Naive B cell (primary cell): ENCODE data around the gene SERPINB1. TPM values are rescaled to one million over a fixed set of nuclear protein-coding genes. Genes with fewer than 3 reads are reported as not detected.
A peak's percentile ranks its signal among the peaks of the same experiment; 100 is the strongest.

Source experiments
- ATAC-seq, 2 donors: fragments of 150-1000 bp; cut with Tn5 transposase; 2 replicates each; pipeline ENCODE4 v1.10.0; 2021; ENCODE audit warnings: low read depth in 2 of 2, mild to moderate bottlenecking in 2 of 2, moderate library complexity in 2 of 2
- DNase-seq: peaks from one replicate; pipeline ENCODE4 v3.0.0; 2022
- H3K27ac Mint-ChIP-seq, 6 donors: one replicate each; pipeline ENCODE4 v1.8.0; 2020 to 2022; ENCODE audit warnings: mild to moderate bottlenecking in 6 of 6, mixed read lengths in 6 of 6, moderate library complexity in 5 of 6, inconsistent platforms in 2 of 6
- H3K27me3 Mint-ChIP-seq, 3 donors: one replicate each; pipeline ENCODE4 v1.8.0; 2021 to 2022; ENCODE audit warnings: mixed read lengths in 3 of 3, mild to moderate bottlenecking in 1 of 3
- H3K36me3 Mint-ChIP-seq, 2 donors: one replicate each; pipeline ENCODE4 v1.8.0; 2020 to 2022; ENCODE audit warnings: mixed read lengths in 2 of 2, inconsistent platforms in 1 of 2, mild to moderate bottlenecking in 1 of 2
- H3K4me1 Mint-ChIP-seq, 3 donors: one replicate each; pipeline ENCODE4 v1.8.0; 2020 to 2022; ENCODE audit warnings: mixed read lengths in 3 of 3, inconsistent platforms in 1 of 3, mild to moderate bottlenecking in 1 of 3, moderate library complexity in 1 of 3
- H3K4me3 Mint-ChIP-seq, 8 donors: one replicate each; pipeline ENCODE4 v1.8.0; 2020 to 2022; ENCODE audit warnings: mild to moderate bottlenecking in 8 of 8, mixed read lengths in 8 of 8, moderate library complexity in 8 of 8, inconsistent platforms in 2 of 8
- H3K9me3 Mint-ChIP-seq, 7 donors: one replicate each; pipeline ENCODE4 v1.8.0; 2020 to 2022; ENCODE audit warnings: mixed read lengths in 7 of 7, mild to moderate bottlenecking in 5 of 7, inconsistent platforms in 2 of 7, moderate library complexity in 1 of 7
- polyA plus RNA-seq, 6 donors: library from polyadenylated mRNA; unstranded; fragments of 300-500 nt; fragmentation: Illumina TruSeq; gene quantifications; one replicate each; pipeline ENCODE4 v1.2.3, GENCODE V29; 2021; ENCODE audit warnings: low read depth in 6 of 6

Gene SERPINB1
- polyA plus RNA-seq, 6 donors from 2014 or later: 84.7 to 107 (median 93.7) TPM

DNA sequence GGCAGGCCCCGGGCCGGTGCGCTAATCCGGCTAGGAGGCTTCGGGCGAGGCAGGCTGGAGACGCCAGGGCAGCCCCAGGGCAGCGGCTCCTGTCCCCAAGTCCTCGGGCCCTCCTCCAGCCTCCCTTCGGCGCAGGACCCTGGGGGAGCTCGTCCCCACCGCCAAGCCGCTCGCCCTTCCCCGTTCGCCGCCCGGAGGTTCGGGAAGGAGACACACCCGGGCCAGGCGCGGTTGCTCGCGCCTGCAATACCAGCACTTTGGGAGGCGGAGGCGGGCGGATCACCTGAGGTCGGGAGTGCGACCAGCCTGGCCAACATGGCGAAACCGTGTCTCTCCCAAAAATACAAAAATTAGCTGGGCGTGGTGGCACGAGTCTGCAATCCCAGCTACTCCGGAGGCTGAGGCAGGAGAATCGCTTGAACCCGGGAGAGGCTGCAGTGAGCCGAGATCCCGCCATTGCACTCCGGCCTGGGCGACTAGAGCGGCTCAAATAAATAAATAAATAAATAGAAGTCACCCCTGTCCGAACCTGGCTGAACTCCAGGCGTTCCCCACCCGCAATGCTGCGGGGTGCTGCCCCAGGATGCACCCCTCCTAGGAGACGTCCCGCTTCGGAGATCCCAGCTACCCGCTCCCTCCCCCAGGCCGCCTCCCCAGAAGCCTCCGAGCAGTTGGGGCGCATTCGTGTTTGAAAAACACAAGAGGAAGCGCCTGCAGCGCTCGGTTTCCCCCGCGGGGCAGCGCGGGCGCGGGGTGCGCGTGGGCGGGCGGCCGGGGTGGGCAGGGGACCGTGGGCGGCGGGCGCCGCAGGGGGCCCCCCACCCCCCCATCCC lies 33.9 kb upstream of the SERPINB1 start:
- Mint-ChIP-seq H3K27me3 (no peaks in the 10 kb centered on the region), H3K4me3 (peak overlapping the region; percentile 86 to 95 (median 91)), H3K9me3 (peaks cover 0 to 14% (median 4%) of the 10 kb centered on the region in 7 donors), H3K27ac (peak overlapping the region; percentile 49 to 97 (median 93)), H3K4me1 (peaks cover 65 to 84% (median 79%) of the 10 kb centered on the region in 3 donors), H3K36me3 (peaks cover 8 to 15% of the 10 kb centered on the region in 2 donors)
- DNase-seq: peak; percentile 76
- peak; percentile 74 to 75 for ATAC-seq

DNA sequence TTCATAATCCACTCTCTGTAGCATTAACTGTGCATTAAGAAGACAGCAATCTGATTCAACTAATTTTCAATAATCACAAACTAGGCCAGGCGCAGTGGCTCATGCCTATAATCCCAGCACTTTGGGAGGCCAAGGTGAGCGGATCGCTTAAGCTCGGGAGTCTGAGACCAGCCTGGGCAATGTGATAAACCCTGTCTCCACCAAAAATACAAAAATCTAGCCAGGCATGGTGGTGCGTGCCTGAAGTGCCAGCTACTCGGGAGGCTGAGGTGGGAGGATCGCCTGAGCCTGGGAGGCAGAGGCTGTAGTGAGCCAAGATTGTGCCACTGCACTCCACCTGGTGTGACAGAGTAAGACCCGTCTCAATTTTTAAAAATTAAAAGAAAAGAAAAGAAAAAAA lies 32.0 kb upstream of the SERPINB1 start:
- ATAC-seq (no peak), DNase-seq (no peak)
- H3K4me3 Mint-ChIP-seq: peak overlapping the region in 4 of 8 donors; percentile 12 to 93 (median 68)
- H3K36me3 Mint-ChIP-seq: peaks cover 0 to 7% of the 10 kb centered on the region in 2 donors
- peaks cover 0 to 6% (median 2%) of the 10 kb centered on the region in 7 donors for H3K9me3 Mint-ChIP-seq
- H3K4me1 Mint-ChIP-seq: peaks cover 51 to 79% (median 60%) of the 10 kb centered on the region in 3 donors
- peak overlapping the region in 2 of 6 donors; percentile 77 to 93 for H3K27ac Mint-ChIP-seq
- H3K27me3 Mint-ChIP-seq: no peaks in the 10 kb centered on the region

DNA sequence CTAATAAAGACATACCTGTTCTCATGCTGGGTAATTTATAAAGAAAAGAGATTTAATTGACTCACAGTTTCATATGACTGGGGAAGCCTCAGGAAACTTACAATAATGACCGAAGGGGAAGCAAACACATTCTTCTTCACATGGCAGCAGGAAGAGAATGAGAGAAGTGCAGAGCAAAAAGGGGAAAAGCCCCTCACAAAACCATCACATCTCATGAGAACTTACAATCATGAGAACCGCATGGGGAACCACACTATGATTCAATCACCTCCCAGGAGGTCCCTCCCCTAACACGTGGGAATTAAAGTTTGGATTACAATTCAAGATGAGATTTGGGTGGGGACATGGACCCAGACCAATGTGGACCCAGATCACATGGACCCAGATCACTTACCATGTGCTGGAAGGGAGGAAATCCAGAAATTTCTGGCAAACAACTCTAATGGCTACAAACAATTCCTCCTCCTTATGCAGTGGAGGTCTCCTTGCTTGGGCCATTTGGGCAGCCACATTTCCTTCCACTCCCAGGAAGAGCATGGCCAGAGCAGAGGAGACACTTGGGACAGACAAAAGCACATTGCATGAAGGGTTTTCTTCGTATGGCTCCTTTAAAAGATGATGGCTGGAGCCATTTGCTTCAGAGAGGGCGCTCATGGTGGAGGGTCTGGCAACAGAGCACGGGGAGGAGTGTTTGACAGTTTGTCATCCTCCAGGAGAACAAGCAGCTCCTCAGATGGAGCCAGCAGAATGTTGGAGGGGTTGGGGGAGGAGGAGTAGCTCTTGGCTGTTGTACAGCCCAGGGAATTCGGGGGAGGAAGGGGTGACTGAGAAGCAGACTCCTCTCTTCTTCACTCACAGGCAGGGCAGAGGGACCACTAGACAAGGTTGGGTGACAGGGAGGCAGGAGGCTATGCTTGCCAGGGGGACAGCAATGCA lies 31.0 kb upstream of the SERPINB1 start:
- peaks cover 44 to 76% (median 50%) of the 10 kb centered on the region in 3 donors for H3K4me1 Mint-ChIP-seq
- peak overlapping the region in 7 of 8 donors; percentile 6 to 93 (median 65) for H3K4me3 Mint-ChIP-seq

GRCh38 chr6:2871953-2872352 lies 30.3 kb upstream of the SERPINB1 start:
- Mint-ChIP-seq H3K4me1 (peaks cover 39 to 73% (median 44%) of the 10 kb centered on the region in 3 donors), H3K36me3 (peaks cover 0 to 7% of the 10 kb centered on the region in 2 donors), H3K27ac (peak overlapping the region; percentile 29 to 95 (median 76)), H3K4me3 (peak overlapping the region in 5 of 8 donors; percentile 6 to 93 (median 30)), H3K9me3 (peaks cover 0 to 6% (median 0%) of the 10 kb centered on the region in 7 donors), H3K27me3 (no peaks in the 10 kb centered on the region)
- no peak for DNase-seq
- ATAC-seq: no peak

More for the DNA sequence above, 31.0 kb upstream of the SERPINB1 start:
- DNase-seq (no peak), ATAC-seq (peak; percentile 12 to 24)
- Mint-ChIP-seq H3K27ac (peak overlapping the region; percentile 30 to 95 (median 86)), H3K36me3 (peaks cover 0 to 7% of the 10 kb centered on the region in 2 donors), H3K27me3 (no peaks in the 10 kb centered on the region), H3K9me3 (peaks cover 0 to 6% (median 0%) of the 10 kb centered on the region in 7 donors)

GRCh38 chr6:2871102-2871501 lies 29.4 kb upstream of the SERPINB1 start:
- Mint-ChIP-seq H3K27ac (peak overlapping the region in 5 of 6 donors; percentile 26 to 76 (median 43)), H3K4me3 (no peak overlapping the region), H3K4me1 (peaks cover 36 to 73% (median 42%) of the 10 kb centered on the region in 3 donors), H3K36me3 (peaks cover 0 to 7% of the 10 kb centered on the region in 2 donors), H3K27me3 (no peaks in the 10 kb centered on the region), H3K9me3 (peaks cover 0 to 6% (median 0%) of the 10 kb centered on the region in 7 donors)
- no peak for DNase-seq
- no peak for ATAC-seq

DNA sequence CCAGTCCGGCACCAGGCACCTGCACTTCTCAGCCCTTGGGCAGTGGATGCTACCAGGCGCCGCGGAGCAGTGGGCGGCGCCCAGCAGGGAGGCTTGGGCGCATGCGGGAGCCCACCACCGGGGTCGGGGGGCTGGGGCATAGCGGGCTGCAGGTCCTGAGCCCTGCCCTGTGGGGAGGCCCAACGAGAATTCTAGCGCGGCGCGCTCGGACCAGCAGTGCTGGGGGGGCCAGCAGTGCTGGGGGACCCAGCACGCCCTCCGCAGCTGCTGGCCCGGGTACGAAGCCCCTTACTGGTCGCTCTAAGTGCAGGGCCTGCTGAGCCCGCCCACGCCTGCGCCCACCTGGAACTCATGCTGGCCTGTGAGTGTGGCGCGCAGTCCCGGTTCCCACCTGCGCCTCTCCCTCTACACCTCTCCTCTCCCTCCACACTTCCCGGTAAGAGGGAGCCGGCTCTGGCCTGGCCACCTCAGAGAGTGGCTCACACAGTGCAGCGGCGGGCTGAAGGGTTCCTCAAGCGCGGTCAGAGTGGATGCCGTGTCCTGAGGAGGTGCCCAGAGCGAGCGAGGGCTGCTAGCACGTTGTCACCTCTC lies 28.5 kb upstream of the SERPINB1 start:
- Mint-ChIP-seq H3K4me1 (peaks cover 45 to 82% (median 49%) of the 10 kb centered on the region in 3 donors), H3K9me3 (peaks cover 0 to 6% (median 0%) of the 10 kb centered on the region in 7 donors)

GRCh38 chr6:2868637-2869036 lies 27.0 kb upstream of the SERPINB1 start:
- Mint-ChIP-seq H3K36me3 (peaks cover 0 to 7% of the 10 kb centered on the region in 2 donors), H3K4me3 (no peak overlapping the region), H3K27ac (peak overlapping the region in 2 of 6 donors; percentile 11 to 49), H3K27me3 (no peaks in the 10 kb centered on the region), H3K4me1 (peaks cover 45 to 82% (median 46%) of the 10 kb centered on the region in 3 donors), H3K9me3 (peaks cover 0 to 6% (median 0%) of the 10 kb centered on the region in 7 donors)
- no peak for ATAC-seq
- no peak for DNase-seq

More for the DNA sequence above, 28.5 kb upstream of the SERPINB1 start:
- Mint-ChIP-seq H3K27ac (peak overlapping the region in 2 of 6 donors; percentile 19 to 33), H3K27me3 (no peaks in the 10 kb centered on the region), H3K36me3 (peaks cover 0 to 7% of the 10 kb centered on the region in 2 donors), H3K4me3 (peak overlapping the region in 1 of 8 donors; percentile 25)
- no peak for DNase-seq
- ATAC-seq: no peak

GRCh38 chr6:2866171-2866846 lies 24.6 kb upstream of the SERPINB1 start:
- Mint-ChIP-seq H3K4me1 (peaks cover 50 to 85% (median 54%) of the 10 kb centered on the region in 3 donors), H3K9me3 (peaks cover 0 to 1% (median 0%) of the 10 kb centered on the region in 7 donors), H3K36me3 (peaks cover 3 to 4% of the 10 kb centered on the region in 2 donors), H3K27me3 (no peaks in the 10 kb centered on the region), H3K27ac (peak overlapping the region in 5 of 6 donors; percentile 23 to 98 (median 76)), H3K4me3 (peak overlapping the region in 4 of 8 donors; percentile 10 to 76 (median 49))
- no peak for ATAC-seq
- DNase-seq: no peak

DNA sequence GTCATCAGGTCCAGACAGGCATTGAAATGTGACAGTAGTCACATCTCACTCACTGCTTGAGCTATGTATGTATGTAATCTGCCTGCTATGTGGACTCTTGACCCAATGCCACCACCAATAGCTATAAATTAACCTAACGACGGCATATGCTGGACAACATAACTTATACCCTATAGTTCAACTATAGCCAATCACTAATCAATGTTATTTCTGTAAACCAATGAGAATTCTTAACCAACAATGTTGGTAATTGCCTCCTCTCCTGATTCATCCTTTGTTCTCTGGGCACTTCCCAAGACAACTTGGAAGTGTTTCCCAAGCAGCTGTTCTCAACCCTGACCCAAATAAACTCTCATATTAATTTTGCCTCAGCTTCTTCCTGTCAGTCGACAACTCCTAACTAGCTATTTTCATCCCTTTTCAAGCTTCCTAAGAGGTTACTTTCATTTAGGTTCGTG lies 24.1 kb upstream of the SERPINB1 start:
- ATAC-seq: no peak
- H3K36me3 Mint-ChIP-seq: peaks cover 4 to 8% of the 10 kb centered on the region in 2 donors
- peak overlapping the region in 1 of 8 donors; percentile 76 for H3K4me3 Mint-ChIP-seq
- peaks cover 0 to 4% (median 0%) of the 10 kb centered on the region in 7 donors for H3K9me3 Mint-ChIP-seq
- H3K4me1 Mint-ChIP-seq: peaks cover 56 to 87% (median 57%) of the 10 kb centered on the region in 3 donors
- no peaks in the 10 kb centered on the region for H3K27me3 Mint-ChIP-seq
- peak overlapping the region in 5 of 6 donors; percentile 30 to 98 (median 76) for H3K27ac Mint-ChIP-seq
- no peak for DNase-seq

DNA sequence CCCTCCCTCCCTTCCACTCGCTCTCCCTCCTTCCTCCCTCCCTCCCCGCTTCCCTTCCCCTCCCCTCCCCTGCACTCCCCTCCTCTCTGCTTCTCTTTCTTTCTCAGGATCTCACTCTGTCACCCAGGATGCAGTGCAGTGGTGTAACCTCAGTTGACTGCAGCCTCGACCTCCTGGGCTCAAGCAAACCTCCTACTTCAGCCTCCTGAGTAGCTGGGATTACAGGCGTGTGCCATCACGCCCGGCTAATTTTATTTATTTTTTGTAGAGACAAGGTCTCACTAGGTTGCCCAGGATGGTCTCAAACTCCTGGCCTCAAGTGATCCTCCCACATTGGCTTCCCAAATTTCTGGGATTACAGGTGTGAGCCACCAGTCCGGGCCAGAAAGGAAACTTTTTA lies 23.6 kb upstream of the SERPINB1 start:
- ATAC-seq: no peak
- Mint-ChIP-seq H3K36me3 (peaks cover 4 to 8% of the 10 kb centered on the region in 2 donors), H3K27ac (peak overlapping the region in 5 of 6 donors; percentile 30 to 98 (median 75)), H3K27me3 (no peaks in the 10 kb centered on the region), H3K4me1 (peaks cover 57 to 85% (median 60%) of the 10 kb centered on the region in 3 donors), H3K4me3 (peak overlapping the region in 1 of 8 donors; percentile 61), H3K9me3 (peaks cover 0 to 4% (median 0%) of the 10 kb centered on the region in 7 donors)
- no peak for DNase-seq

DNA sequence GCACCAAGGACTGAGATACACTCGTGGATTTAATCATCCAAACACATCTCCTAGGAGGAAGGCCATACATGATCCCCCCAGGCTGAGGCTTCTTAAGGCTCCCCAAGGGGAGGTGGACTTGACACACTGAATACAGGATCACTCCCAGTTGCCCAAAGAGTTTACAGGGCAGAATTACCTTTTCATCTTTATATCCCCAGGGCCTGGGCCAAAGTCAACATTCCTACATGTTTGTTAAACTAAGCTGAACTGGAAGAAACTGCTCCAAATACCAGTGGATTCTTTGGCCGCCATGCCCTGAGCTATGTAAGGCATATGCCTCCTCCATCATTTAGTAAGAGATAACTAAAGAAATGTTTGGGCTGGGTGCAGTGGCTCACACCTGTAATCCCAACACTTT lies 22.2 kb upstream of the SERPINB1 start:
- ATAC-seq (no peak), DNase-seq (no peak)
- Mint-ChIP-seq H3K27me3 (no peaks in the 10 kb centered on the region), H3K4me1 (peaks cover 57 to 87% (median 73%) of the 10 kb centered on the region in 3 donors), H3K36me3 (peaks cover 4 to 8% of the 10 kb centered on the region in 2 donors), H3K4me3 (peak overlapping the region in 5 of 8 donors; percentile 14 to 80 (median 69)), H3K27ac (peak overlapping the region; percentile 86 to 99 (median 98)), H3K9me3 (peaks cover 0 to 4% (median 0%) of the 10 kb centered on the region in 7 donors)
